A673 (cell line): ENCODE results near the gene TOP2B.

Experiments
- EZH2 ChIP-seq: fragments of 200-600 bp; sonication (generic); IDR thresholded peaks from 2 replicates; pipeline ENCODE4 v1.6.1; 2017; ENCODE audit warnings: borderline replicate concordance, low read depth, mild to moderate bottlenecking, mixed read lengths, antibody characterized with exemption, low read length; ENCODE audit not compliant: poor library complexity, severe bottlenecking
- TF ChIP-seq, protein P1 (sequence below): fragments of 300-800, 200-600 bp; sonication (generic); conservative IDR thresholded peaks from 2 replicates; pipeline ENCODE4 v1.5.1; 2017; ENCODE audit warnings: low read depth, mild to moderate bottlenecking, antibody characterized with exemption, low read length, moderate library complexity, mixed read lengths

DNA sequence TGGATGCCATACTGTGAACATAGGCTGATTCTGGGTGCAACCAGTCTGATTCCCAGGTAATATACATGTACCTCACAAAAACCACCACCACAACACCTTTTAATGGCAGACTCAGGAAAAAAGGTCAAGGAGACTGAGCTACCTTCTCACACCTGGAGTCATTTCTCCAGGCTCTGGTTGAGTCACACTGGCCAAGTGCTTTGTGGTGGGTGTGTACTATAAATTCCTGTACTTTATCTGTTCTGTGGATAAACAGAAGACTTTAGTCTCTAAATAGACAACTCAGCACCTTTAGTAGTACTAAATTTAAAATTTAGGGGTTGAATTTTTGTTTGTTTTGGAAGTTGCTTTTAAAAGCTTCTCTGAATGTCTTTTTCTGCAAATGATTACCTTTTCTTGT, 46.7 kb downstream of the TOP2B start:
- TF ChIP-seq, protein P1, sequence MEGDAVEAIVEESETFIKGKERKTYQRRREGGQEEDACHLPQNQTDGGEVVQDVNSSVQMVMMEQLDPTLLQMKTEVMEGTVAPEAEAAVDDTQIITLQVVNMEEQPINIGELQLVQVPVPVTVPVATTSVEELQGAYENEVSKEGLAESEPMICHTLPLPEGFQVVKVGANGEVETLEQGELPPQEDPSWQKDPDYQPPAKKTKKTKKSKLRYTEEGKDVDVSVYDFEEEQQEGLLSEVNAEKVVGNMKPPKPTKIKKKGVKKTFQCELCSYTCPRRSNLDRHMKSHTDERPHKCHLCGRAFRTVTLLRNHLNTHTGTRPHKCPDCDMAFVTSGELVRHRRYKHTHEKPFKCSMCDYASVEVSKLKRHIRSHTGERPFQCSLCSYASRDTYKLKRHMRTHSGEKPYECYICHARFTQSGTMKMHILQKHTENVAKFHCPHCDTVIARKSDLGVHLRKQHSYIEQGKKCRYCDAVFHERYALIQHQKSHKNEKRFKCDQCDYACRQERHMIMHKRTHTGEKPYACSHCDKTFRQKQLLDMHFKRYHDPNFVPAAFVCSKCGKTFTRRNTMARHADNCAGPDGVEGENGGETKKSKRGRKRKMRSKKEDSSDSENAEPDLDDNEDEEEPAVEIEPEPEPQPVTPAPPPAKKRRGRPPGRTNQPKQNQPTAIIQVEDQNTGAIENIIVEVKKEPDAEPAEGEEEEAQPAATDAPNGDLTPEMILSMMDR, result no peak
- no peak for TF ChIP-seq EZH2
